ENCODE results near the gene EML4.
"Not testable (repeated sequence)": the region's sequence is repeated elsewhere in the genome, so short reads cannot be mapped to it uniquely, and the experiment has no call there.

Gene EML4

DNA sequence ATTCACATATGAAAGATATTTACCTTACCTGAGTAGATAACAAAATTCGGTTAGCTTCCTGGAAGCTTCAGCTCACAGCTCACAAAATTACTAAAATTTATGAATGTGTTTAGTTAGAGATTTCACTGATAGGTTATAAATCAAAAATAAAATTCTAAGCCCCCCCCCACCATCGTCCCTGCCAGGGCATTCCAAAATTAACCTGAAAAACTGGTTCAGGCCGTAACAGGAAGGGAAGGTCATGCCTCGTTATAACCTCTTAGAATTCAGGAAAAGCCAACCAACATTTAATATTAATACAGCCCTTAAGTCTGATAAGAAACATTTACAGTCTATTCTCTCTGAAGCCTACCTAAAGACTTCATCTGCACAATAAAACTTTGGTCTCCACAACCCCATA, 143.0 kb downstream of the EML4 start:
- no peak for DNase-seq

GRCh38 chr2:42314892-42315468, 145.8 kb downstream of the EML4 start:
- no peak for DNase-seq

GRCh38 chr2:42315844-42316470, 146.8 kb downstream of the EML4 start:
- DNase-seq, result no peak

- no peak for DNase-seq
These were observed 147.8 kb downstream of the EML4 start for GRCh38 chr2:42316910-42317309.

DNA sequence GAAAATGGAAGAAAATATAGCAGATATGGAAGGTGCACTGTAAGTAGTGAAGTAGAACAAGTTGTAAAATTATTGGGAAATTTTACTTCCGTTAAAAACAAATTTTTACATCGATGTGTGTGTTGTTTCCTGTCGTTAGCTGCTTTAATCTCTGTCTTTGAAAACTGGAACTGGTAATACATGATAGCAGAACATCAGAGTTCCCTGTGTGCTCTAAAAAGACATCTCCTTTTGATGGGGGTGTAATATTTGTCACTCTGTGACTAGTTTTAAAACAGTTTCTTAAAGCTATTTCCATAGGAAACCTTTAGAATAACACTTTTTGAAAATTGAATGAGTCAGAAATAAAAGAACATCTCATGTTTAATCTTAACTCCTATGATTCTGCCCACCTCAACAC, 148.3 kb downstream of the EML4 start:
- DNase-seq, result no peak

GRCh38 chr2:42317945-42318344, 148.8 kb downstream of the EML4 start:
- no peak for DNase-seq

GRCh38 chr2:42319265-42319664, 150.1 kb downstream of the EML4 start:
- no peak for DNase-seq

- no peak for DNase-seq
These were observed 152.4 kb downstream of the EML4 start for GRCh38 chr2:42321452-42322064.

DNA sequence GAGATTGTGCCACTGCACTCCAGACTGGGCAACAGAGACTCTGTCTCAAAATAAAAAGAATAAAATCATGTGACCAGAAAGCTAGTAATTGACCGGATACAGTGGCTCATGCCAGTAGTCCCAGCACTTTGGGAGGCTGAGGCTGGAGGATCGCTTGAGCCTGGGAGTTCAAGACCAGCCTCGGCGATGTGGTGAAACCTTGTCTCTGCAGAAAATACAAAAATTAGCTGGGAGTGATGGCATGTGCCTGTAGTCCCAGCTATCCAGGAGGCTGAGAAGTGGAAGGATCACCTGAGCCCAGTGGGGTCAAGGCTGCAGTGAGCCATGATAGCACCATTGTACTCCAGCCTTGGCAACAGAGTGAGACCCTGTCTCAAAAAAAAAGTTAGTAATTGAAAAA, 155.1 kb downstream of the EML4 start:
- DNase-seq, result no peak

GRCh38 chr2:42324949-42325348, 155.8 kb downstream of the EML4 start:
- DNase-seq, result no peak

- DNase-seq, result no peak
These were observed 156.5 kb downstream of the EML4 start for GRCh38 chr2:42325609-42326008.

GRCh38 chr2:42327125-42327524, 158.0 kb downstream of the EML4 start:
- no peak for DNase-seq

- DNase-seq, result no peak
These were observed 159.1 kb downstream of the EML4 start for GRCh38 chr2:42328148-42328833.

- DNase-seq, result no peak
These were observed 159.8 kb downstream of the EML4 start for GRCh38 chr2:42328923-42329322.

- DNase-seq, result no peak
These were observed 160.6 kb downstream of the EML4 start for GRCh38 chr2:42329736-42330135.

DNA sequence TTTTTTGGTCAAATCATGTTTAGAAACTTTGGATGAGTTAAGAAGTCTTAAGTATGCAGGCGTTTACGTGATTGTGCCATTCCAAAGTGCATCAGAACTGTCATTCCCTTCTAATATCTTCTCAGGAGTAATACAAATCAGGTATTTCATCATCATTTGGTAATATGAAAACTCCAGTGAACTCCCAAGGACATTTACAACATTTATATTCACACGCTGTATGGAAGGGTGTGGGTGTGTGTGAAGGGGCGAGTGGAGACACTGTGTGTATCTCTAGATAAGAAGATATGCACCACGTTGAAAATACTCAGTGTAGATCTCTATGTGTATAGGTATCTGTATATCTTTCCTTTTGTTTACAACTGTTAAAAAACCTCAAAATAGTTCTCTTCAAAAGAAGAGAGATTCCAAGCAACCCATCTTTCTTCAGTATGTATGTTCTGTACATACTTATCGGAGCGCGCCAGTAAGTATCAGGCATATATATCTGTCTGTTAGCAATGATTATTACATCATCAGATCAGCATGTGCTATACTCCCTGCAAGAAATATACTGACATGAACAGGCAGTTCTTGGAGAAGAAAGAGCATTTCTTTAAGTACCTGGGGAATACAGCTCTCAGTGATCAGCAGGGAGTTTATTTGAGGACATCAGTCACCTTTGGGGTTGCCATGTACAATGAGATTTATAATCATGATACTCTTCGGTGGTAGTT, 162.6 kb downstream of the EML4 start:
- no peak for DNase-seq

DNA sequence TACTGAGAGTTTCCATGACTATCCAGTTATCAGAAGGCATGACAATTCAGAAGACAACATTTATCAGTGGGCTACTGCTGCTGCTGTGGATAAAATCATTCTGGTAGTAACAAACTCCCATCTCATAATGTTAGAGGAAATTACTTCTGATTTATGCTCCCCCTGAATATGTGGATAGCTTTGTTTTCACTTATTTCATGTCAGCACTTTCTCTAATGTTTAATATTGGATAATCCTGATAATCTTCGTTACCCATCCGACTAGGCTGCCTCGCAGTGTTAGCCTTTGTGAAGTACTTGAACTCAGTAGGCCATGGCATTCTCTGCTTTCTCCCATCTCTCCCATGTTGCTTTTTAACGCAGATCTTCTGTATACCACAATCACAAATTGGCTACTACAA, 163.4 kb downstream of the EML4 start:
- DNase-seq, result no peak

DNA sequence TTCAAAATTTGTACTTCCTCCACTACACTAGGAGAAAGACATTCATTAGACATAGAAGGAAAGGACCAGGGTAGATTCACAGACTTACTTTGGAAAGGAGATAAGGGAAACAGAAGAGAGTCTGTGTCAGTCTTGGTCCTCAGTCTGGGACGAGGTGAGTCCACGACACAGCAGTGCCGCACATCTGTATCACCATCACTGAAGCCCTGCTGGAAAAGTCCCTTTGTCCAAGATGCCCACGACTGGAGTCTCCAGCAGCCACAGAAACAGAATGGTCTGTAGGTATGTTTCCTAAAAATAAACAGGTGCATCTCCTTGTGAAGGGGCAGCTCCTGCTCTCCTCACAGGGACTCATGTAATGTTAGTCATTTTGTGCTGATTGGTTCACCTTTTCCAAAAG, 164.4 kb downstream of the EML4 start:
- DNase-seq, result no peak

DNA sequence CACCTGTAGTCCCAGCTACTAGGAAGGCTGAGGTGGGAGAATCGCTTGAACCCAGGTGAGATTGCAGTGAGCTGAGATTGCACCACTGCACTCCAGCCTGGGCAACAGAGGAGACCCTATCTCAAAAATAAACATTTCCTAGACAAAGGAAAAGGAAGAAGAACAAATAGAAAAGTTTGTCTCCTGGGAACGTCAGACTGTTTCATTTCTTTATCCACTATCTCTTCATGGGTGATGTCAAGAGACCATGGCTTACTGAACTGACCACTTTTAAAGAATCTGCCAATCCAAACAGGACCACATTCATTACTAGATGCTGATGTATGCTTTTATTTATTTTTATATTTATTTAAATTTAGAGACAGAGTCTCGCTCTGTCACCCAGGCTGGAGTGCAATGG, 165.1 kb downstream of the EML4 start:
- DNase-seq, result no peak

DNA sequence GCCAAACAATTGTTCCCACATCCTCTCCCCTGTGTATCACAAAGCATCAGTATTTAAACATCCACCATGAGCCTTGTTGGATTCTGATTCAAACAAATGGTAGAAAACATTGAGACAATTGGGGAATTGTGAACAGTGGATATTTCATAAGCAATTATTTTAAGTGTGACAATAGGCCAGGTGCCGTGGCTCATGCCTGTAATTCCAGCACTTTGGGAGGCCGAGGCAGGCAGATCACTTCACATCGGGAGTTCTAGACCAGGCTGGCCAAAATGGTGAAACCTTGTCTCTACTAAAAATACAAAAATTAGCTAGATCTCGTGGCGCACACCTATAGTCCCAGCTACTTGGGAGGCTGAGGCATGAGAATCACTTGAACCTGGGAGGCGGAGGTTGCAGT, 165.7 kb downstream of the EML4 start:
- DNase-seq, result not testable (repeated sequence)

DNA sequence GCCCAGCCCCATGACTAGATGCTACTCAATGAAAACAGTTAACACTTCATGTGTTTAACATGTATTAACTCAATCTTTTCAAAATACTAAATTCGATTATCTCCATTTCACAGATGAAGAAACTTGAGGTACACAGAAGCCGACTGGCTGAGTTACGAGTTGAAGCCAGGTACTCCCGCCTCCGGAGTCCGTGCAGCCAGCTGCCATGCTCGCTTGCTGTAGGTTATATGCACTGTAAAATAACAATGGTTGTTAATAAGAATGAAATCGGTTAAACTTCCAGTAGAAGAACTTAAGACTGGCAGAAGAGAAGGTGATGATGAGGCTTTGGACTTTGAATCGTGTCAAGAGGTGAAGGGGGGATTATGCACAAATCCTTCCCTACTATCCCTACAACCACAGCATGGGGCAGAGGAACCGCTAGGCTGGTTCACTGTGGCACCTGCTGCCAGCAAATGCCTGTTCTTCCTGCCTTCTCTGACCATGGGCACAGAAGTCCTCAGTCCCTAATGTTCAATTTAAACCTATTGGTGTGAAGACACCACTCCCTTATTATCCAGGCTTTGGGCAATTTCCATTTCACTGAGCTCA, 166.5 kb downstream of the EML4 start:
- no peak for DNase-seq

DNA sequence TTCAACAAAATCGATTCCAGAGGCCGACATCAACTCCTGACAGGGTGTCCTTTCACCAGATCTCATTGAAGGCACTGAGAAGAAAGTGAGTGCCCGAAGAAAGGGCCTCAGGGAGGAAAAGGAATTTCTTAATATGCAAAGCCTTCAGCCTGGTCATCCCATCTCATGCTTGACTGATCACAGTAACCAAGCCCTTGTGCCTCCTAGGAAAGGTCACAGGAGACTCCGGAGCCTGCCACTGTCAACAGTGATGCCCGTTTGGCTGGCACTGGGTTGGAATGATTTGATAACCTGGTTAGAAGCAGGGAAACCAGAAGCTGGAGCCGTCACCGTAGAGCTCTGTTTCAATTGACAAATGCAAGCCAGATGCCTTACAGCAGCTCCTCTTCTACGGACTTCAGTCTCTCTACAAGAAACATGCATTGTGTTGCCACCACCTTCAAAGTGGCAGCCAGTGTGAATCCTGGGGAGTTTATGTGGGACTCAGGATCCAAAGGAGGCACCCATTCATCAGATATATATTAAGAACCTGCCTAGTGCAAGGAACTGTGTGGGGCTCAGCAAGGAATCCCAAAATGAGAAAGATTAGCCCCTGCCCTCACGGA, 167.3 kb downstream of the EML4 start:
- no peak for DNase-seq

- DNase-seq, result no peak
These were observed 168.2 kb downstream of the EML4 start for GRCh38 chr2:42337356-42337820.

All from NCI-H1436 (cell line).